Measurements from ENCODE around the gene DIP2C. TPM values are rescaled to one million over a fixed set of nuclear protein-coding genes. Genes with fewer than 3 reads are reported as not detected.
"Not testable (repeated sequence)": the region's sequence is repeated elsewhere in the genome, so short reads cannot be mapped to it uniquely, and the experiment has no call there.

DIP2C gene
- total RNA-seq, 4 donors from 2014 or later: 13.4 to 32.0 (median 18.4) TPM

- peaks cover 0 to 17% (median 6%) of the 10 kb centered on the region in 4 donors for H3K4me1 ChIP-seq
- intact Hi-C loops (cut with DNase I; ENCODE audit: low total_unique reads): no loop called here
These were observed 236.7 kb downstream of the DIP2C start for GRCh38 chr10:452512-453426.

DNA sequence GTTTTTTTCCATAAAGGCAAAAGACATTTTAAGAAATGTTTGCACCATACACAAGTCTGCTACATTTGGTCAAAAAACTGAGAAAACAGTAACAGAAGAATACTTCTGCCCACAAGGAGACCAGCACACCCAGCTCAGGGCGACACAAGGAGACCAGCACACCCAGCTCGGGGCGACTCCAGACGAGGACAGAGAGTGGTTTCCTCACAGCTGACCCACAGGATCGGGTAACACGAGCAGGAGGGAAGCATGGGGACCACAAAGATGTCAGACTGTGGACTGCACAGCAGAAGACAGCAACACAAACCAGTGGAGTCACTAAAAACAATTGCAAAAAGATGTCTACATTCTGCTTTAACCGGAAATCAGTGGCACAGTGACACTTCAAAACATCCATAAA lies 237.6 kb downstream of the DIP2C start:
- in situ Hi-C loops (cut with MboI; ENCODE audit: low pct_ligation_motif_present in 1 of 4, low pct_unique_long_range_greater_than_20kb in 1 of 4, low sequenced_read_pairs in 3 of 4): no loop called here
- 84 to 100% methylated on average over 1 to 7 of the region's 7 CpGs for WGBS, 2 donors (ENCODE audit: low coverage in 1 of 2)
- H3K27ac ChIP-seq: peak overlapping the region in 1 of 4 donors; percentile 54

More at GRCh38 chr10:452512-453426, 236.7 kb downstream of the DIP2C start:
- Histone ChIP-seq H3K9me3 (no peaks in the 10 kb centered on the region), H3K27me3 (no peaks in the 10 kb centered on the region), H3K27ac (peak overlapping the region; percentile 36 to 54 (median 46)), H3K4me3 (no peak overlapping the region), H3K36me3 (no peaks in the 10 kb centered on the region)
- TF ChIP-seq CTCF (IDR thresholded peaks at IDR 0.05): no peak
- TF ChIP-seq POLR2A (IDR thresholded peaks at IDR 0.05): no peak
- TF ChIP-seq EP300 (IDR thresholded peaks at IDR 0.05; ENCODE audit: low read depth): no peak
- TF ChIP-seq POLR2AphosphoS5 (IDR thresholded peaks at IDR 0.05): no peak
- 78 to 88% methylated on average over 11 to 24 of the region's 24 CpGs for WGBS, 2 donors (ENCODE audit: low coverage in 1 of 2)
- in situ Hi-C loops (cut with MboI; ENCODE audit: low pct_ligation_motif_present in 1 of 4, low pct_unique_long_range_greater_than_20kb in 1 of 4, low sequenced_read_pairs in 3 of 4): no loop called here
- DNase-seq: no peak

GRCh38 chr10:451021-451471 lies 238.4 kb downstream of the DIP2C start:
- 65 to 73% methylated on average over 4 to 11 of the region's 11 CpGs for WGBS, 2 donors (ENCODE audit: low coverage in 1 of 2)
- no peaks in the 10 kb centered on the region for H3K27me3 ChIP-seq
- intact Hi-C loops (cut with DNase I; ENCODE audit: low total_unique reads) (no loop called here), in situ Hi-C loops (cut with MboI; ENCODE audit: low pct_ligation_motif_present in 1 of 4, low pct_unique_long_range_greater_than_20kb in 1 of 4, low sequenced_read_pairs in 3 of 4) (no loop called here)
- TF ChIP-seq POLR2A (IDR thresholded peaks at IDR 0.05) (peak; percentile 20), CTCF (IDR thresholded peaks at IDR 0.05) (no peak), POLR2AphosphoS5 (IDR thresholded peaks at IDR 0.05) (no peak)
- peak; percentile 44 for DNase-seq
- no peaks in the 10 kb centered on the region for H3K9me3 ChIP-seq
- peaks cover 0 to 17% (median 2%) of the 10 kb centered on the region in 4 donors for H3K4me1 ChIP-seq
- H3K4me3 ChIP-seq: no peak overlapping the region
- H3K27ac ChIP-seq: peak overlapping the region in 2 of 4 donors; percentile 19 to 54
- H3K36me3 ChIP-seq: no peaks in the 10 kb centered on the region

More for the DNA sequence above, 237.6 kb downstream of the DIP2C start:
- no peaks in the 10 kb centered on the region for H3K27me3 ChIP-seq
- DNase-seq: no peak
- H3K4me1 ChIP-seq: peaks cover 0 to 17% (median 2%) of the 10 kb centered on the region in 4 donors
- no peak for TF ChIP-seq POLR2A (IDR thresholded peaks at IDR 0.05)
- no peak for TF ChIP-seq POLR2AphosphoS5 (IDR thresholded peaks at IDR 0.05)
- no peak for TF ChIP-seq CTCF (IDR thresholded peaks at IDR 0.05)
- no peak for TF ChIP-seq EP300 (IDR thresholded peaks at IDR 0.05; ENCODE audit: low read depth)
- H3K36me3 ChIP-seq: no peaks in the 10 kb centered on the region
- no peaks in the 10 kb centered on the region for H3K9me3 ChIP-seq
- intact Hi-C loops (cut with DNase I; ENCODE audit: low total_unique reads): no loop called here
- H3K4me3 ChIP-seq: no peak overlapping the region

- TF ChIP-seq POLR2A (IDR thresholded peaks at IDR 0.05): no peak
- TF ChIP-seq EP300 (IDR thresholded peaks at IDR 0.05; ENCODE audit: low read depth): no peak
- TF ChIP-seq POLR2AphosphoS5 (IDR thresholded peaks at IDR 0.05): no peak
- no peak for TF ChIP-seq CTCF (IDR thresholded peaks at IDR 0.05)
- no peak for DNase-seq
- 52 to 74% methylated on average over 2 to 3 of the region's 3 CpGs for whole genome bisulfite sequencing, 2 donors (ENCODE audit: low coverage in 1 of 2)
- intact Hi-C loops (cut with DNase I; ENCODE audit: low total_unique reads) (no loop called here), in situ Hi-C loops (cut with MboI; ENCODE audit: low pct_ligation_motif_present in 1 of 4, low pct_unique_long_range_greater_than_20kb in 1 of 4, low sequenced_read_pairs in 3 of 4) (no loop called here)
- Histone ChIP-seq H3K36me3 (no peaks in the 10 kb centered on the region), H3K27me3 (no peaks in the 10 kb centered on the region), H3K9me3 (no peaks in the 10 kb centered on the region), H3K4me1 (peaks cover 0 to 17% (median 2%) of the 10 kb centered on the region in 4 donors), H3K27ac (peak overlapping the region in 2 of 4 donors; percentile 5 to 19), H3K4me3 (no peak overlapping the region)
These were observed 239.0 kb downstream of the DIP2C start for GRCh38 chr10:450463-450862.

DNA sequence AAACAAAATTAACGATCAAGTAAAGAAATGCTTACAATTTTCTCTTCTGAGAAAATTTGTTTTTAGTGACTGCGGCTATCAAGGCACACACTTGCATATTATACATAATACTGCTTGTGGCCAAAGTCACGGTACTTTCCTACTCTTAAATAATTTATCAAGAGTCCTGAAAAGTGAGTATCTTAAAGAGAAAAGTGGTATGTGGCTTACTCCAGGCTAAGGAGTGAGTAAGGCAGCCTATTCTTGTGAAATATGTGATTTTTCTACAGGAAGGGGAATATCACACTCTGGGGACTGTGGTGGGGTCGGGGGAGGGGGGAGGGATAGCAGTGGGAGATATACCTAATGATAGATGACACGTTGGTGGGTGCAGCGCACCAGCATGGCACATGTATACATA lies 240.1 kb downstream of the DIP2C start:
- H3K4me3 ChIP-seq; H3K9me3 ChIP-seq; H3K27me3 ChIP-seq; DNase-seq; H3K27ac ChIP-seq; in situ Hi-C loops (cut with MboI; ENCODE audit: low pct_ligation_motif_present in 1 of 4, low pct_unique_long_range_greater_than_20kb in 1 of 4, low sequenced_read_pairs in 3 of 4); intact Hi-C loops (cut with DNase I; ENCODE audit: low total_unique reads); H3K36me3 ChIP-seq: not testable (repeated sequence)
- H3K4me1 ChIP-seq: peaks cover 0 to 17% (median 2%) of the 10 kb centered on the region in 4 donors
- WGBS, 2 donors (ENCODE audit: low coverage in 1 of 2): 77 to 93% methylated on average over 3 to 6 of the region's 6 CpGs

All from transverse colon (tissue), 4 donors.